Measurements from ENCODE around the gene NPTXR.

DNA sequence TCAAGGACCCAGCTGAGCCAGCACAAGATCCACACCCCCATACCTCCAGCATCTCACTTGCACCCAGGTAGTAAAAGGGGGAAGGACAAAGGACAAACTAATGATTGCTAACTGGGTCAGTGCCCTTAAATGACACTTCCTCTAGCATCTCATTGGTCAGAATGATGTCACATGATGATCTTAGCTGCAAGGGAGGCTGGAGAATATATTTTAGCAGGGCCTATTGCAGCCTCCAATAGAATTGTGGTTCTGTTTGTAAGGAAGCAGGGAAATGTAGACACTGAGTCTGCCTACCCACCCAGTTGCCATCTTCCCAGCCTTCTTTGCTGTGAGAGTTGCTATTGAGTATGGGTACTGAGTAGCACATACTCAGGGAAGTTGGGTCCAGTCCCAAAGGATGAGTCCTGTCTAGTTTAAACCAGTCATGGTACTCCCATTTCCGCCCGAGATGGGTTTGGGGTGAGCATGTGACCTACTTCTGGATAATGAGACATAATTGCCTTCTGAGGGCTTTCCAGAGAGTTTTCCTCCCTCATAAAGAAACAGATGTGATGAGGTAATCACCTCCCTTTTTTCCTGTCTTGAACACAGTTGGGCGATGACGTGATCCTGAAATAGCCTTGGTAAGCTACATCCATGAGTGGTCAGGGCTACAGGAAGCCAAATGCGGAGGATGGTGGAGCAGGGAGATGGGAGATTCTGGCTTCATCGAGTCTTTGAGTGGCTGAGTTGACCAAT lies 44.4 kb downstream of the NPTXR start:
- TF ChIP-seq CTCF (IDR thresholded peaks at IDR 0.05) = no peak
- no peak for TF ChIP-seq POLR2A (IDR thresholded peaks at IDR 0.05)

Measured in right lobe of liver (tissue), 4 donors.